ENCODE data around the gene GALNS. TPM values are rescaled to one million over a fixed set of nuclear protein-coding genes. Genes with fewer than 3 reads are reported as not detected.

GALNS gene
- polyA plus RNA-seq, 5 donors, result 19.8 to 33.1 (median 26.7) TPM

DNA sequence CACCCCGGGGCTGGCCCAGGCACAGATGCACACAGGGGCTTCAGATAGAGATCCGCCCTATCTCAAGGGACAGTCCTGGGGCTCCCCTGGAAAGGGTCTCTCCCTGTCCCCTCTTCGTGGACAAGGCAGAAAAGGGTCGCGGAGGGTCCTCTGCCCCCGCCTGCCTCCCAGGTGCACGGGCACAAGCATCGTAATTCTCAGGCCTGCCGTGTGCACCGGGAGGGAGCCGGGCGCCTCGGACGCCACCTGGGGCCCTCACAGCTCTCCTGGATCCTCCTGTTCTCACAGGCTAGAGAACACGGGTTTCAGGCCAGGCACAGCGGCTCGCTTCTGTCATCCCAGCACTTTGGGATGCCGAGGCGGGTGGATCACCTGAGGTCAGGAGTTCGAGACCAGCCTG lies 21.6 kb upstream of the GALNS start:
- DNase-seq, result no peak

DNA sequence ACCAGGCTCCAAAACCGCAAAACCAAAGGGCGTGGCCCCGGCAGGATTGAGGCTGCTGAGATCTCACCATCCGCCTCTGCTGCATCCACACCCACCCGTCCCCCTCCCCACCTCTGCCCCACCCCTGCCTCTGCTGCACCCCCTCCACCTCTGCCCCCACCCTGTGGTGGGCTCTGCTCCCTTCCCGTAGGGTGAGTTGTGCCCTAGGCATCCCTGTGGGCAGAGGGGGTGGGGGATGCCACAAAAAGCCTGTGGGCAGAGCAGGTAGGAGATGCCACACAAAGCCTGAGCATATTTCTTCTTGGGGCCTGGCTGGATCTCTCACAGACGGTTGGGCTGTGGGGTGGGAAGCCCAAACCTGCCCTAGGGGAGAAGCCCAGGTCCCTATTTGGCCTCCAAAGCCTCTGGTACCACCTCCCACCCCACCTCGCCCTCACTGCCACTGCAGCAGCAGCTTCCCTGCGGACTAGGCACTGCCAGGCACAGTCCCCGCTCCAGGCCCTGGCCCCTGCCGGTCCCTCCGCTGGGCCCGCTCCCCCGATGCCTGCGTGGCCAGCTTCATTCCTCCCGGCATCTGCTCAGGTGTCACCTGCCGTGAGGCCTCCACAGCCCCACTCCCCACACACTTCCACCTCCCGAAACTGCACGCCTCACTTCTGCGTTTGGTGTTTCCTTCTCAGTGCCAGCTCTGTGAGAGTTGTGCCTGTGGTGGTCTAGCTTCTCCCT lies 21.0 kb upstream of the GALNS start:
- no peak for DNase-seq

DNA sequence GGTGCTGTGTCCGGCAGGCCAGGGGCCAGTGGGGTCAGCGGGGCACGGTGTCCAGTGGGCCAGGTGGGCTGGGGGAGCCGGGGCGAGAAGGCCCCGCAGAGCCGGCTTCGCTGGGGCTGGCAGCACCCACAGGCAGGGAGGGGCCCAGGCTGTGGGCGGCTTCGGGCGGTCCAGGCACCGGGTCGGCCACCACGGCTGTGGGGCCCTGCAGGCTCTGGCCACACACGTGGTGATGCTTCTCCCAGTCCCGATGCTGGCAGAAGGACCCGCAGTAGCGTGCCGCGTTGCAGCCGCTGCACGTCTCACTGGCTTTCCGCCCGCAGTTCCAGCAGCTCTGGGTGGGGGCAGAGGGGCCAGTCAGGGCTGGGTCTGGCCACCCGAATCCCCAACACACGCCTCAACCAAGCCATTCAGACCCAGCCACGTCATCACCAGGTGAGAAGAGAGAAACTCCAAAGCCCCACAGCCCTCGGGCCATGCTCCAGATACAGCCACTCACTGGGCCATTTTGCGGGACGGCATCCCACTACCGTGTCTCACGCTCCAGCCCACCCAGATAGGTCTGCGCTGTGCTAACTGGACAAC lies 20.3 kb upstream of the GALNS start:
- no peak for DNase-seq

DNA sequence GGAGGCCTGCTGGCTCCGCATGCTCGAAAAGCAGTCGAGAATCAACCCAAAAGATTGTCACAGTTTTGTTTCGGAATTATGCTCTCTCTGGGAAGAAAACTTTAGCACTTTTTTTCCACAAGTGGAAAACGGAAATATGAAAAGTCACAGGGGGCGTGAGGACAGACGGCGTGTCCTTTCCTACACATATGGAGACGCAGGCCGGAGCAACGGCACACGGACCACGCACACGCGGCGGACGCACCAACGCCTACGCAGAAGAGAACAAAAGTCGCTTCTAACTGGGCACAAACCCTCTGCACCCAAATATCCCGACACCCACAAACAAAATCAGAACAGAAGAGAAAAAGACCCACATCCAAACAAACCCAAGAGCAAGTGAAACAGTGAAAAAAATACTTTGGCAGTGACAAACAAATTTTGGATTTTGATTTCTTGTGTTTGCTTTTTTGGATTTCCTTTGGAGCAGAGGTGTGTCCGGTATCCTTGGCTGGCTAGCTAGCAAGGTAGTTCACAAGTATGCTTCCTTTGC lies 19.0 kb upstream of the GALNS start:
- no peak for DNase-seq

DNA sequence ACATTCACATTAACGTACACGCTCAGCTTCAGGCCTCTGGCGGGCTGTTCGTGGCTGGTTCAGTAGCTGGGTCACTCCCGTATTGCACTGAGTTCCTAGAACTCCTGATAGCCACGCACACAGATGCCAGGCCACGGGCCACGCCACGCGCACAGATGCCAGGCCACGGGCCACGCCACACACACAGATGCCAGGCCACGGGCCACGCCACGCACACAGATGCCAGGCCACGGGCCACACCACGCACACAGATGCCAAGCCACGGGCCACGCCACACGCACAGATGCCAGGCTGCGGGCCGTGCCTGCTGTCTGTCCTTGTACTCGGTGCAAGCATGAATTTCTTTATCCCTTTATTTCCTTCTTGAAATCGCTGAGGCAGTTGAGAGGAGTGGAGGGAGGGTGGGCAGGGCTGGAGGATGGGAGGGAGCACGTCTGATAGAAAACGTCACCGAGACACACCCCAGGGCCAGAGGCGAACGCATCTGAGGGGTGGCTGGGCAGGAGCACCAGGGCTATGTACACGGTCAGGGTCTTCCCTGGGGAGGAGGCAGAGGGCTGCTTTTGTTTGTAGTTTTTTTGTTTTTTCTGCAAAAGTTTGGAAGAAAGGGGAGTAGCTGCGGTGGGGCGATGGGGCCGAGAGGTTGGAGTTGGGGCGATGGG lies 18.3 kb upstream of the GALNS start:
- no peak for DNase-seq

DNA sequence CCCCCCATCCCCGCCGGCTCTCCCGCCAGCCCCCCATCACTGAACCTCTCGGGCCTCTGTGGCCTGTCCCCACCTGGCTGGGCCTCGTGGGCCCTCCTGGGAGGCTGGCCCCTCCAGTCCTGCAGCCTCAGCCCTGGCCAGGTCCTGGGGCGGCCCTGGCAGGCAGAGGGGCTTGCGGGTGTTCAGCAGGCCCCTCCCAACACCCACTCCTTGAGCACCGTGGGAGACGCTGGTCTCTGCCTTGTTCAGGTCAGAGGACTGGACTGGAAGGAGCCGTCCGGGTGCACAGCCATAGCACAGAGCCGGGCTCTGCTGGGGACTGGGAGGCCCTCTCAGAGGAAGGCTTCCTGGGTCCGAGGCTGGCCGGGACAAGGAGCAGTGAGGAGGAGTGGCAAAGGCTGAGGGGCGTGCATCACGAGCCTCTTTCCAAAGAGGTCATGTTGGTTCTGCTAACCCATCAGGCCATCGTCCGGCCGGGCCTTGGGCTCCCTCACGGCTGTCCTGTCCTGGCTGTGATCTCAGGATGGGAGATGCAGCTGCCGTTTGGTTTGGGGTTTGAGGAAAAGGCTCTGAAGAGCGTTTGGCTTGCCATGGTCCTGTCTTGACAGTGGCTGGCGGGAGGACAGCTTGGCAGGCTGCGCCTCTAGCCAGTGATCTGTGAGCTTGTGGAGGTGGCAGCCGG lies 16.0 kb upstream of the GALNS start:
- DNase-seq, result no peak

DNA sequence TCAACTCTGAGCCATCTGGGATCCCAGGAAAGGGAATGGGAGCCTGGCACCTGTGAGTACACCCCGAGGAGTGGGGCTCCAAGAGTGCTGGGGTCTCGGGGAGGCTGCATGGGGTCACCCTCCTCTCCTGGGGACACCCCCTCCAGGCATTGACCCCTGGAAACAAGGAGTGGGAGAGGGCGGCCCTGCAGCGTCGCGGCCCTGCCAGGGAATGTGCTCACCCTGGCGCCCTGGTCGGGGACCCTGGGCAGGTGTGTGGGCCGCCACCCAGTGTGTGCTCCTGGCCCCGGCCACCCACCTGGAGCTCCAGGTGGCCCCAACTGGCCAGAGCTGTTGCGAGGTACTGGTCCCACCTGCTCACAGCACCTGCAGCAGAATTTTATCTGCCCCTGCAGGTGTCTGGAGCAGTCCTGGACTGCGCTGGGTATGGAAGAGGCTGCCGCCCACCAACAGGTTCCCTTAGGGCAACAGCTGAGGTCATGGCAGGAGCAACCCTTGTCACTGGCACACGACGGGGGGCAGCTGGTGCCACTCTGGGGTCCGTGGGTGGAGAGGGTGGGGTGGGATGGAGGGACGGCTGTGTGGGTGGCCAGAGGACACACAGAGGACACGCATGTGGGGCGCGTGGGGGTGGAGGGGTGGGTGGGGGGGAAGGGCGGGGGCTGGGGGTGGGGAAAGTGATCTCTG lies 15.1 kb upstream of the GALNS start:
- no peak for DNase-seq

DNA sequence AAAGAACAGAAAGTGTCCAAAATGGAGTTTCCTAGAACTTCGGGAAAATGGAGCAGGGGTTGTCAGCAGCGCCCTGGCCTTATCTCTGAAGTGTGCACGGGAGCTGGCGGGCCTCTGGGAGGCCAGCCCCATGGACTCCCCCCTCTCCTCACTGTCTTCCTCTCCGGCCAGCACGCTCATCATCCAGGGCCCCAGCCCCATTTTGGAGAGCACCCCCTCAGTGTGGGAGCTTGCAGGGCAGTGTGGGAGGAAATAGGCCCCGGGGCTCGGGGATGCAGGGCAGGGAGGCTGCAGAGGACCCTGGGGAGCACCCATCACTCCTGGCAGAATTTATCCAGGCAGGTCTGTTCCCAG lies 14.6 kb upstream of the GALNS start:
- no peak for DNase-seq

DNA sequence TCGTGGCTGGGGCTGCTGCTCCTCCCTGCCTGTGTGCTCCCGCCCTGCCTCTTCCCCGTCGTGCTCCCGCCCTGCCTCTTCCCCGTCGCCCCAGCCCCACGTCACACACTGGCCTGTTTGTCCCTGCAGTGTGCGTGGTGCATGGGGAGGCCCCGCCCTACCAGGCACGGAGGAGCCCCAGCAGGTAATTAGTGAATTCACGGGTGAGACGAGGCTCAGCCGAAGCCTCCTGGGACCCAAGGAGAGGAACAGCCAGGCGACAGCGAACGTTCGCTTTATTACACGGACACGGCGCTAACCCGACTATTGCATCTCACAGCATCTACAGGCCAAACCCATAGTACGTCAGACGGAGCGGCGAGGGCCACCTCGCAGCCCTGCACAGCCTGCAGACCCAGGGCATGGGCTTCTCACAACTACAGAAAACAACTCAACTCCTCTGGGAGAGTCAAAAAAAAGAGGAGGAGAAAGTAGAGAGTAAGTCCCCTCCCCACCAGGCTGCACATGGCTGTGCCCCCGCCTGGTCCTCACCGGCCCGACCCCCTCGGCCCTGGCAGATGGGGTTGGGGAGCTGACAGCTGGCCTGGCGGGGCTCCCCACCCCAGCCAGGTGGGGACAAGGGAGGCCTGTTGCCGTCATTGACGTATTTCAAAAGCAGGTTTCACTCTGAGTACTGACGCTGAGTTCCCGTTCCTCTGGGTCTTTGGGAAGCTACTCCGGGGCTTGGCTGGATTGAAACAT lies 14.0 kb upstream of the GALNS start:
- DNase-seq, result no peak

DNA sequence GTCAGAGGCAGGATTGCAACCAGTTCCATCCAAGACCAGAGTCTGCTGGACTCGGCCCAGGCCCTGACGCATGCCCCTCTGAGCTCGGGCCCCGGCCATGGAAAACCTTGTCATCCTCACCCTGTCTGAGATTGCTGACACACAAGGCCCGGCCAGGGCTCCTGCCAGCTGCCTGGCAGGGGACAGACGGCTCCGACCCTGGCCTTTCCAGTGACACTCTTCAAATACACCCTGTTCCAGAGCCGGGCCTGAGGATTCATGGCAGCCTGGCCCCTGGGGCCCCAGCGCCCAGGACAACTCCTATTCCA lies 12.9 kb upstream of the GALNS start:
- no peak for DNase-seq

DNA sequence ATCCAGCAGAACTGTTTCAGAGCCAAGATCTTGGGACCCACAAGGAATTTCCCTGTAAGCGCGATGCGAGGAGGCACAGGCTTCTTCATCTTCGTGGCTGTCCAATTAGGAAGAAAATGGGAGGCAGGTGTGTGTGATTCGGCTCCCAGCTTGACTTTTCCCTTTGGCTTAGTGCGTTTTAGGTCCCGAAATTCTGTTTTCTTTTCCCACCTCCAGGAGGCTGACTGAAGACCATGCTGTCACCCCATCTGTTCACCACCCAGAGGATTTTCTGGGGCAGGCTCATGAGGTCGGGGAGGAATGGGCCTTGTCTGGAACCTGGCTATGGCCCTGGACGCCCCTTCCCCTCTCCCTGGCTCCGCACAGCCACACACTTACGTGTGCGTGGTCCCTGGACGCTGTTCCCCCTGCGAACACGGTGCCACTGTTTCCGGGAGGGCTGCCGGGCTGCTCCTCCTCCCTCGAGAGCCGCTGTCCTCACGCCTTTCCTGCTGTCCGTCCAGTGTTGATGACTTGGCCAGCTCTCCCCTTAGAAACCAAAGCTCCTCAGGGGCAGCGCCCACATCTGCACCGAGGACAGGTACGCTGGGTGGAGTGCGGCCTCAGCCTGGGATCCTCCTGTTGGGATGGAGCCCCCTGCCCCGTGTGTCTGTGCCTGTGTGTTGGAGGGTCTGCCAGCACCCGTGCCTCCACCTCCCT lies 12.4 kb upstream of the GALNS start:
- DNase-seq, result no peak

DNA sequence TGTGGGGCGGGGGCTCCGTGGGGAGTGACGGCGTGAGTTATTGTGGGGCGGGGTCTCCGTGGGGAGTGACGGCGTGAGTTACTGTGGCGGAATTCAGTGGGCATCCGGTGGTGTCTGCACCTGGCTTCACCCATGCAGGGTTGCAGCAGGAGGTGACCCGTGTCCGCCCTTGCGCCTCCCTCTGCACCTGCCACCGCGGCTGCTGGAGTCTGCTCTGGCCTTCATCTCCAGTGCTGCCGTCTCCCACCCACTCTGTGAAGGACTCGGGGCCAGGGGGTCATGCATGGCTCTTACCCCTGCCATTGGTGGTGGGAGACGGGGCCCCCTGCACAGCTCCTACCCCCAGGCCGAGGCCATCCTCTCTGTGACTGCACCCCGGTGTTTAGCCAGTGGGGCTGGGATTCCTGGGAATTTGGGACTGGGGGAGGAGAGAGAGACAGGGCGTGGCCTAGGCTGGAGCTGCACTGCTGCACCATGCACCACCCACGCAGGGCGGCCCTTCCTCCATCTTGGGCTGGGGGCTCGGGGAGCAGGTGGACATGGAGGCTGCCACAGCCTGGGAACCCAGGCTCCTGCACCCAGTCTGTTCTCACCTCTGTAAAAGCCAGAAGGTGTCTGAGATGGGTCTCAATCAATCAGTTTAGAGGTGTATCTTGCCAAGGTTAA lies 11.0 kb upstream of the GALNS start:
- no peak for DNase-seq

DNA sequence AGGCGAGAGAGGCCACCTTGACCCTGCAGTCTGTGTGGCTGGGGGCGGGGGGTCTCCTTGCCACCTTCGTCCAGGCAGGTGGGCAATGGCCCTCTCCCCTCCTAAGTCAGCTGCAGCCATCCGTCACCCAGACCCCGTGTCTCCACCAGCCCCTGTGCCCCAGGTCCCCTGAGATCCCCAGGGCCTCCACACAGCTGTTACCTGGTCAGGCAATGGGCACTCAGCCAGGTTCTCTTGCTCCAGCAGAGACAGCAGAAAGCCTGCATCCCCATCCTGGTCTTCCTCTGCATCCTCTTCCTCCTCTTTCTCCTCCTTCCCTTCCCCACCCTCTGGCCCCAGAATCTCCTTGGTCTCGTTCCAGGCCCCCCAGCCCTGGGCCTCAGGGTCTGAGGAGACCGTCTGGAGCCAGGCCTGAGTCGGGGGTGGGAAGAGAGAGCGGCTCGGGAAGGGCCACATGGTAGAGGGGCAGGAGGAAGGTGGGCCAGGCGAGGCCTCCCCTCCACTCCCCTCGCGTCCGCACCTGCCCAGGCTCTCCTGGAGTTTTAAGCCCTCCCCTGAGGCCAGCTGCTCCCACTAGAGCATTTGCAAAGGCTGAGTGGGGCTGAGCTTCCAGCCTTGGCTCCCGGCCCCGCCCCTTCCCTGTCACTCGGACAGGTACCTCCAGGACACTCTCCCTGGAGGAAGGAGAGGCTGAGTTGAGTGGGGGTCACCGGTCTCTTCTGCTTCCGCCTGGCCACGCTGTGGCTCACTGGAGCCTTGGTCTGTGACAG lies 9.6 kb upstream of the GALNS start, which contains the start of gene PABPN1L:
Gene PABPN1L, minus strand, starts transcription at position 510 of the 770 bp plus-strand sequence. Its CDS starts 54 bp downstream, at position 456.
- no peak for DNase-seq

DNA sequence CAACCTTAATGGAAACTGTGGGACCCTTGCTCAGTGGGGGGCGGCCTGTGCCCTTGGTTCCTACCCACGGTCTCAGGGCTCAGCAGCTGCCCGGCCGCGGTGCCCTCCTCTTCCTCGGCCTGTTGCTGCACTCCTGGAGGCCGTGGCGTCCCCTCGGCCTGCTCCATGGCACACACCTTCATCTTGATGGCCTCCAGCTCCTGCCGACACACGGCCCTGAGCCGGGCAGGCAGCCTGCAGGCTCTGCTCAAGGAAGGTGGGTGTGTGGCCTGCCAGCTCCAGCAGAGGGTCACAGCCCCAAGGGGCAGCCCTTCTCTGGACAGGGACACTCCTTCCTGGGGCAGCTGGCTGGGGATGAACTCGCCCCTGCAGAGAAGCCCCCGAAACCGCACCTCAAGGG lies 9.0 kb upstream of the GALNS start:
- DNase-seq, result no peak

DNA sequence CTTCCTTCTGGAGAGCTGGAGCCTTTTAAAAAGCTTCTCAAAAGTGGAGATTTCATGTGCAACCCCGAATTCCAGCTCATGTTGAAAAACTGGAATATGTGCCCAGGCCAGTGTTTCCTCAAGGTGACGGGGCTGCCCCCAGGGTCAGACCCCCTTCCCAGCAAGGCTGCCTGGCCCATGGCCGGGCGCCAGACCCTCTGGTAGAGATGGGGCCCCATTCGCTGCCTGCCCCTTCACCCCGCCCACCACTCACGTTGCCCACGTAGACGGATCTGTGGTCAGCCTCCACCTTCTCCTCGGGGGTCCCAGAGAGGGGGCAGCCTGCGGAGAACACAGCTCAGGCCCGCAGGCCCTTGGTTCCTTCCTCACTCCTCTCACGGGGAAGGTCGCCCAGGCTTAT lies 8.6 kb upstream of the GALNS start:
- no peak for DNase-seq

DNA sequence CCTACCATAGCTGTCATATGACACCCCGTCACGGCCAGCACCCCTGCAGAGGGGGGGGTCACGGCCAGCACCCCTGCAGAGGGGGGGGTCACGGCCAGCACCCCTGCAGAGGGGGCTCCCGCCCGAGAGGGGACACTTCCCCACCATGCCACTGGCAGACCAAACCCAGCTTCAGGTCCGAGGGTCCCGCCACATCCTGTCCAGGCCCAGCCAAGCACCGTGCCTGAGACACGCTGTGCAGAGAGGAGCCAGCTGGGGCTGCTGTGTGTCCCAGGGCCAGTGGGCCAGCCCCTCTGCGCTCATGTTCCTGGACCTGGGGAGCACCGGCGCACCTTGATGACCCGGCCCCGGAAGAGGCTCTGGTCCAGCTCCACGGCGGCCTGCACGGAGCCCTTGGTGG lies 7.8 kb upstream of the GALNS start:
- DNase-seq, result no peak

DNA sequence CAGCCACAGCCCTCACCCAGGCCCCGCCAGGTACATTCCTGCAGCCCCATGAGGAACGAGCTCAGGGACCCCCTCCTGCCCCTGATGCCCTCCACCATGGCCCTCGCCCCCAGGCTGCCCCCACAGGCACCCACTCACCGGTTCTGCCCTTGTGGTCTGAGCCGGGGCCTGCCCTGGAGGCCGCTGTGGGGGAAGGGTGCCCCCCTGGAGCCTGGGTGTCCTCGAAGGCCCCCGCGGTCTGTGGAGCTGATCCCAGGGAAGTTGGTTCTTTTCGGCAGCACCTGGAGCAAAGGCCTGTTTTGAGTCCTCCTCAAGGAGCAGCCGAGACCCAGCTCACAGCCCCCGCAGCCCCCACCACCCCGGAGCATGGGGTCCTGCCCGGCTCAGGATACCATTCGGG lies 7.4 kb upstream of the GALNS start:
- no peak for DNase-seq

DNA sequence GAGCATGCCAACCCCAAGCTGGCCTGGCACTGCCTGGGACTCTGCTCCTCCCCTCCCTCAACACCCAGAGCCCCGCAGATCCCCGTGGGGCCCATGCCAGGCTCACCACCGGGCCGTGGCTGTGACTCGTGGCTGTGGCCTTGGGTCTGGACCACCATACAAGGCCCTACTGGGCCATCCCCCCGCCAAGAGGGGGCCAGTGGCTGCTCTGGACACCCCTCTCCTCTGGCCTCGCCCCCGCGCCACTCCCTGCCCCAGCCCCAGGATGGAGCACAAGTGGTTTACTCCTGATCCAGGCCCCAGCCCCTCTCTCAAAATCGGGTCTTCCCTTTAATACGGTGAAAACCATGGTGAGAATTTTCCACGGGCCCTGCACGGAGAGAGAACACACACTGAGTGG lies 6.7 kb upstream of the GALNS start:
- no peak for DNase-seq

DNA sequence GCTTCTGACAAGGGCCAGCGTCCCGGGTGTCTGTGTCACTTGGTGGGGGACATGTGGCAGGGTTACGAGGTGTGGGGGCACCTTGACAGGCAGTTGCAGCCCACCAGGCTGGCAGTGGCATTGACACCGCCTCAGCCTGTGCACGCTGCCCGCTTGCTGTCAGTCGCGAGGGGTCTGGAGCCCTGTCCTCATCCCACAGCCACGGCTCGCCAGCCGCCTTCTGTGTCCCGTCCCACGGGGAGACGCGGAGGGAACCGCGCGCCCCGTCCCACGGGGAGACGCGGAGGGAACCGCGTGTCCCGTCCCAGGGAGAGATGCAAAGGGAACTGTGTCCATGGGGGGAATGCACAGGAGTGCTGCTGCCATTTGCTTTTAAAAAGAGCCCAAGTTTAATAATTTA lies 6.2 kb upstream of the GALNS start:
- no peak for DNase-seq
